WTC11 (cell line): ENCODE data around the gene AMBRA1. TPM values are rescaled to one million over a fixed set of nuclear protein-coding genes. Genes with fewer than 3 reads are reported as not detected.

Experiments used
- ATAC-seq: fragments of 200-7000 bp; cut with Tn5 transposase; 2 replicates; pipeline ENCODE4 v1.10.0; 2021; ENCODE audit warnings: mild to moderate bottlenecking, moderate library complexity
- CTCF ChIA-PET: fragments of 300-600 bp; sonication (Branson Sonifier 250); formaldehyde crosslinking; loops from one replicate; lab custom pipeline; 2021; ENCODE audit warnings: antibody characterized with exemption; lab: Charles Lee
- POLR2A ChIA-PET: fragments of 350-600 bp; sonication (Branson Sonifier 250); formaldehyde crosslinking; loops from one replicate; lab custom pipeline; 2021; ENCODE audit warnings: antibody characterized with exemption; lab: Charles Lee
- DNase-seq: peaks from one replicate; pipeline ENCODE4 v3.0.0; 2021; ENCODE audit warnings: low spot score
- H3K27ac Mint-ChIP-seq: 2 replicates; pipeline ENCODE4 v1.8.0; 2021; ENCODE audit warnings: mixed read lengths
- H3K27me3 Mint-ChIP-seq: 2 replicates; pipeline ENCODE4 v1.8.0; 2021; ENCODE audit warnings: low read depth, mild to moderate bottlenecking, moderate library complexity, mixed read lengths
- H3K36me3 Mint-ChIP-seq: 2 replicates; pipeline ENCODE4 v1.8.0; 2021; ENCODE audit warnings: mixed read lengths
- H3K4me1 Mint-ChIP-seq: 2 replicates; pipeline ENCODE4 v1.8.0; 2022; ENCODE audit warnings: mixed read lengths
- H3K4me3 Mint-ChIP-seq: 2 replicates; pipeline ENCODE4 v1.8.0; 2021; ENCODE audit warnings: mild to moderate bottlenecking, moderate library complexity, mixed read lengths
- H3K9me3 Mint-ChIP-seq: 2 replicates; pipeline ENCODE4 v1.8.0; 2021; ENCODE audit warnings: mixed read lengths
- AFF4 ChIP-seq: sonication (generic); formaldehyde crosslinking; IDR thresholded peaks from 2 replicates; pipeline ENCODE4 v1.8.1; 2023; ENCODE audit warnings: mild to moderate bottlenecking, missing genetic modification reagents, borderline replicate concordance
- CREM ChIP-seq: sonication (generic); formaldehyde crosslinking; IDR thresholded peaks from 2 replicates; pipeline ENCODE4 v1.8.1; 2022; ENCODE audit warnings: mild to moderate bottlenecking, missing genetic modification reagents, moderate library complexity
- CTCF ChIP-seq: fragments of 200-600 bp; IDR thresholded peaks from 2 replicates; pipeline ENCODE4 v1.8.0; 2022; ENCODE audit warnings: antibody characterized with exemption
- EMX1 ChIP-seq: fragments of 250-450 bp; sonication (Bioruptor Pico); IDR thresholded peaks from 2 replicates; pipeline ENCODE4 v1.8.0; 2021; ENCODE audit warnings: mild to moderate bottlenecking
- ESRRA ChIP-seq: sonication (generic); formaldehyde crosslinking; IDR thresholded peaks from 2 replicates; pipeline ENCODE4 v1.8.1; 2022; ENCODE audit warnings: mild to moderate bottlenecking, missing genetic modification reagents, borderline replicate concordance
- GRHL2 ChIP-seq: fragments of 250-450 bp; sonication (Bioruptor Pico); IDR thresholded peaks from 2 replicates; pipeline ENCODE4 v1.8.0; 2022; ENCODE audit warnings: mild to moderate bottlenecking, moderate library complexity; ENCODE audit not compliant: insufficient replicate concordance, severe bottlenecking
- HMGA2 ChIP-seq: fragments of 250-450 bp; sonication (Bioruptor Pico); IDR thresholded peaks from 2 replicates; pipeline ENCODE4 v1.4.0; 2021; ENCODE audit warnings: mild to moderate bottlenecking, moderate library complexity
- HMGXB4 ChIP-seq: sonication (generic); formaldehyde crosslinking; IDR thresholded peaks from 2 replicates; pipeline ENCODE4 v1.8.1; 2023; ENCODE audit warnings: mild to moderate bottlenecking, moderate library complexity, missing genetic modification reagents
- MXD4 ChIP-seq: fragments of 250-450 bp; sonication (Bioruptor Pico); IDR thresholded peaks from 2 replicates; pipeline ENCODE4 v1.8.0; 2021; ENCODE audit warnings: mild to moderate bottlenecking, moderate library complexity, borderline replicate concordance
- NFYB ChIP-seq: sonication (generic); formaldehyde crosslinking; conservative IDR thresholded peaks from 2 replicates; pipeline ENCODE4 v1.8.0; 2022; ENCODE audit warnings: low read depth, missing genetic modification reagents
- NR1H2 ChIP-seq: sonication (generic); formaldehyde crosslinking; IDR thresholded peaks from 2 replicates; pipeline ENCODE4 v1.9.0; 2021; ENCODE audit warnings: mild to moderate bottlenecking, moderate library complexity, missing genetic modification reagents
- NR3C1 ChIP-seq: sonication (generic); formaldehyde crosslinking; conservative IDR thresholded peaks from 2 replicates; pipeline ENCODE4 v1.8.1; 2023; ENCODE audit warnings: low read depth, mild to moderate bottlenecking, missing genetic modification reagents
- SP1 ChIP-seq: sonication (generic); formaldehyde crosslinking; conservative IDR thresholded peaks from 2 replicates; pipeline ENCODE4 v1.8.1; 2022; ENCODE audit warnings: missing genetic modification reagents
- ZNF121 ChIP-seq: sonication (generic); formaldehyde crosslinking; IDR thresholded peaks from 2 replicates; pipeline ENCODE4 v1.8.0; 2023; ENCODE audit warnings: missing genetic modification reagents
- ZNF138 ChIP-seq: sonication (generic); formaldehyde crosslinking; conservative IDR thresholded peaks from 2 replicates; pipeline ENCODE4 v1.8.1; 2022; ENCODE audit warnings: mild to moderate bottlenecking, moderate library complexity, missing genetic modification reagents
- ZNF232 ChIP-seq: sonication (generic); formaldehyde crosslinking; IDR thresholded peaks from 2 replicates; pipeline ENCODE4 v1.8.0; 2022; ENCODE audit warnings: mild to moderate bottlenecking, missing genetic modification reagents
- ZNF281 ChIP-seq: sonication (generic); formaldehyde crosslinking; IDR thresholded peaks from 2 replicates; pipeline ENCODE4 v1.8.0; 2023; ENCODE audit warnings: mild to moderate bottlenecking, missing genetic modification reagents
- ZNF423 ChIP-seq: fragments of 250-450 bp; sonication (Bioruptor Pico); IDR thresholded peaks from 2 replicates; pipeline ENCODE4 v2.1.2; 2022; ENCODE audit warnings: mild to moderate bottlenecking, moderate library complexity
- total RNA-seq: library from RNA; stranded (reverse); gene quantifications from 3 replicates; pipeline ENCODE4 v1.2.3, GENCODE V29; 2021

Gene AMBRA1
- total RNA-seq, 1 experiment from 2014 or later, result 35.0 TPM

DNA sequence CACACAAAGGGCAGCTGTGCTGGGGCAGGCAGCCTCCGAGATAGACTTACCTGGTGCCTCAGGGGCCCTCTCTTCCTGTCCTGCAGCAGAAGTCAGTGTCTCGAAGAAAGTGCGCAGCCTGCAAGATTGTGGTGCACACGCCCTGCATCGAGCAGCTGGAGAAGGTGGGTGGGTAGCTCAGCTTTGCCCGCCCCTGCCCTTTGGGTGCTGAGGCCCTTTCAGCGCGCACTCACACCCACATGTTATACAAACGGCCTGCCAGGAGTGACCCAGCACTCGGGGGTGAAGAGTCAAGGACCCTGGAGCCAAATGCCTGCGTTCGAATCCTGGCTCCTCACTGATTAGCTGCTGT lies 225.9 kb downstream of the AMBRA1 start (continued):
- TF ChIP-seq GRHL2 (CRISPR knock-in tag) (no peak), ZNF121 (CRISPR knock-in tag) (no peak), ESRRA (CRISPR knock-in tag) (no peak), AFF4 (CRISPR knock-in tag) (no peak), NR1H2 (CRISPR knock-in tag) (no peak), NFYB (CRISPR knock-in tag) (no peak), NR3C1 (CRISPR knock-in tag) (no peak), CREM (no peak), HMGA2 (no peak), ZNF138 (CRISPR knock-in tag) (no peak)

DNA sequence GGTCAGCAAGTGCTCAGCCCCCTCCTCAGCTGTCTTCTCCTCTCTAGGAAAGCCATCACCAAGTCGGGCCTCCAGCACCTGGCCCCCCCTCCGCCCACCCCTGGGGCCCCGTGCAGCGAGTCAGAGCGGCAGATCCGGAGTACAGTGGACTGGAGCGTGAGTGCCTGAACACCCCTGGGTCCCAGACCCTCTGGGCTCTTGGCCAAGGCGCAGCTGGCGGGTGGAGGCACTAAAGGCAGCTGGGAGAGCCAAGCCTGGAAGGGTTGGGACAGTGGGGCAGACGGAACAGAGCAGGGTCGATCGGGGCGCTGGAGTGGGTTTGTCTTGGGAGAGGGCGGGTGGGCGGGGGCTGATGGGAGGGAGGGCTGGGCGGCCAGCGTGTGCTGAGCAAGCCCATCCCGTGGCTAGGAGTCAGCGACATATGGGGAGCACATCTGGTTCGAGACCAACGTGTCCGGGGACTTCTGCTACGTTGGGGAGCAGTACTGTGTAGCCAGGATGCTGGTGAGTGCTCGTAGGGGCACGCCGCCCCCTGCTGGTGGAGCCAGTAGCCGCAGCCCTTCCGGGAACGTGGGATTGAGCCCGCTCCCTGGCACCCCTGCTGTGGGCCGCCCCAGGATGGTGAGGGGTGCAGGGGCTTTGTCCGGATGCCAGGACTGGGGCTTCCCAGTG lies 226.4 kb downstream of the AMBRA1 start:
- H3K27me3 Mint-ChIP-seq, result no peaks in the 10 kb centered on the region
- ChIA-PET POLR2A (interaction anchor here (1.3 kb wide), 1 partner anchor 12 kb away, joined by 5 read pairs; no protein-coding TSS in a partner anchor), CTCF (interaction anchor here (0.6 to 11.8 kb wide), 19 partner anchors 11 to 529 kb away, joined by 3 to 231 read pairs (median 4); no protein-coding TSS in a partner anchor)
- peaks cover 18% of the 10 kb centered on the region for H3K36me3 Mint-ChIP-seq
- H3K4me3 Mint-ChIP-seq, result no peak overlapping the region
- peaks cover 26% of the 10 kb centered on the region for H3K4me1 Mint-ChIP-seq
- TF ChIP-seq ZNF232 (CRISPR knock-in tag), result peak; percentile 42; the same call in 1 of the 2 replicates
- no peak for TF ChIP-seq ZNF281 (CRISPR knock-in tag)
- TF ChIP-seq EMX1 (CRISPR knock-in tag), result no peak
- 0 out of 2 replicates have a peak, but pooled peaks have one; percentile 34 for TF ChIP-seq SP1 (CRISPR knock-in tag)
- TF ChIP-seq MXD4, result no peak
- no peak for TF ChIP-seq NR1H2 (CRISPR knock-in tag)
- TF ChIP-seq HMGXB4, result peak; percentile 64
- TF ChIP-seq CTCF, result peak; percentile 96
- TF ChIP-seq ZNF423 (CRISPR knock-in tag), result peak; percentile 83
- ATAC-seq (peak; percentile 66), DNase-seq (peak; percentile 89)
- no peaks in the 10 kb centered on the region for H3K9me3 Mint-ChIP-seq
- H3K27ac Mint-ChIP-seq, result no peak overlapping the region; the same call in 1 of the 2 replicates
